GM18907 (cell line): ENCODE data around the gene DIRAS1.
A peak's percentile ranks its signal among the peaks of the same experiment; 100 is the strongest.

Experiments
- ATAC-seq: cut with Tn5 transposase; IDR thresholded peaks from one replicate; pipeline ENCODE4 v1.9.1; 2021; ENCODE audit warnings: mild to moderate bottlenecking, moderate library complexity; ENCODE audit not compliant: unreplicated experiment

The DIRAS1 gene

DNA sequence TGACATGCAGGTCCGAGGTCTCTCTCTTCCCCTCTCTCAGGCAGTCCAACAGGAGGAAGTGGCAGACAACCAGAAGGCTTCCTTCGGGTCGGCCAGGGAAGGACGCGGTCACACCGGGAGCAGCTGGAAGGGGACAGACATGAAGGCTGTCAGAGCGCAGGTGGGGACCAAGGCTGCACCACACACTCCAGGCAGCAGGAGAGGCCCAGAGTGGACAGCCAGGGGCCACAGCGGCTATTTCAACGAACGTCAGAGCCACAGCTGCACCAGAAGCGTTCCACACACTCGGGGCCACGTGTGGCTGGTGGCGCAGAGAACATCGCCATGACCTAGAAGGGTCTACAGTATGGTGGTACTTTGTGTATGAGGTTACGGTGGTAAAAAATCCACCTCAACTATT, 34.6 kb upstream of the DIRAS1 start:
- ATAC-seq: no peak

DNA sequence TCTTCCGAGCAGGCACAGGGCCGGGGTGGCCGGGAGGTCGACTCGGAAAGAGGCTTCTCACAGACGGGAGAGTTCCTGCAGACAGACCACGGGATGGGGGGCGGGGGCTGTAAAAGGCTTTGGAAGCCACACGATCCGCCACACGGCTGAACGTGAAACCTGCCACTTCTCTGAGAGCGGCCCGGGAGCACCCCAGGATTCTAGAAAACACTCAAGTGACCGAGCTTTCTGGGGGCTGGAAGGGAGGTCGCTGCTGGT, 34.2 kb upstream of the DIRAS1 start:
- ATAC-seq: no peak

DNA sequence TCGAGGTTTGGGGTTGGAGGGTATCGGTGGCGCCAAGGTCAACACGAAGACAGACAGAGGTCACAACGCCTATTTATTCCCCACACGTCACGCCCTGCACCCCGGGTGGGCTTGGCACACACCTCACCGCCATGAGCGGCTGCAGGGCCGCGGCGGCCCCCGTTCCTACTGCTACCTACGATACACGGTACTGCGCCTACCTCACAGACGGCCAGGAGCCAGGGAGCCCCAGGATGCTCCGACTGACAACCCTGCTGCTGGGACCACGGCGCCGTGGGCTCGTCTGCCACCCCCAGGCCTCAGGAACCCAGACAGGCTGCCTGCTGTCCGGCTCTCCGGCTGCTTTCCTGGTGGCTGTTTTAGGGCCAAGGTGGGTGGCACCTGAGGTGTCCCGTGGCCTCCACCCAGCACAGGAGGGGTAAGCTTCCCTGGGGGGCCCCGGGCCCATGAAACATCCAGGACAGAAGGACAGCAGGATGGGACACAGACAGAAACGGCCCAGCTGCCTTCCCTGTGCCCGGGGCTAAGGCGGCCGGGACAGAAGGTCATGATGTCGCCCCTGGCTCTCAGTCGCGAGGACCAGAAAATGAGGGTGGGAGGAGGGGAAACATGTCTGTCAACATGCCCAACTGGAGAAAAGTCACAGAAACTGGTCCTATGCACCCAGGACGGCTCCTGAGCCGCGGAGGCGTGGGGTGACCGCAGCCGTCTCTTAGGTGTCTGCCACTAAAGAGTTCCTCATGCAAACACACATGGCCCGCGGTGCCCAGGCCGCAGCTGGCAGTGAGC, 33.7 kb upstream of the DIRAS1 start:
- no peak for ATAC-seq

DNA sequence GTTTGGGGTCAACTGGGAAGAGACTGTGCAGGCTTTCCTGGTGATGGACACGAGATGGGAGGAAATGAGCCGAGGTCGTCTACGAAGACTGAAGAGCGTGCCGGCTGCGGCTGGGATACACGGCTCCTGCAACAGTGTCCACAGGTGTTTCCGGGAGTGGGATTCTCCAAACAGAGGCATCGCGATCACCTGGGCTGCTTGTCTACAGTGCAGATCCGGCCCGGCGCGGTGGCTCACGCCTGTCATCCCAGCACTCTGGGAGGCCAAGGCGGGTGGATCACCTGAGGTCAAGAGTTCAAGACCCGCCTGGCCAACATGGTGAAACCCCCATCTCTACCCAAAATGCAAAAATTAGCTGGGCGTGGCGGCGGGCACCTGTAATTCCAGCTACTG, 30.3 kb upstream of the DIRAS1 start:
- ATAC-seq: no peak

DNA sequence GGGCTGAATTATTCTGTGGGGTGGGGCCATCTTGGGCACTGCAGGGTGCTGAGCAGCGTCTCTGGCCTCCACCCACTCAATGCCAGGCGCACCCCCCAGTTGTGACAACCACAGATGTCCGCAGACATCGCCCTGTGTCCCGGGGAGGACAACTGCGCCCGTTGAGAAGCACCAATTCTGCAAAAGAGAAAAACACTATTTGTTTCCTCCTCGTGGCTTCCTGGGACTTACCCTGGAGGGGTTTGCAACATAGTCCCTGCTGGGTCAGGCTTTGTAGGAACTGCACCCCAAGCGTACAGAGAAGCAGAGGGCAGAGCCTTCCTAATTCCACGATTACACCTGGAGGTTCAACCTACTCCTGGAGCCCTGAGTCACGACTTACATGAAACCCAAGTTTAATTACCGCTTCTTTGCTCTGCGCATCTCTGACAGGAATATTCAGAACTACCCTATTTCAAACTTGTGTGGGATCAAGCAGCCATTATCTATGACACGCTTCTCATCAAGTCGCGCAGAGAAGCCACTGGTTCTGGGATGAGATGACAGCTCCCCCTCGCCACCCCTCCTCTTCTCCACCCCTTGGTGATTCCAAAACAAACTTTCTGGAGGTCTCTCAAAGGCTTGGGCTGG, 29.8 kb upstream of the DIRAS1 start:
- no peak for ATAC-seq

DNA sequence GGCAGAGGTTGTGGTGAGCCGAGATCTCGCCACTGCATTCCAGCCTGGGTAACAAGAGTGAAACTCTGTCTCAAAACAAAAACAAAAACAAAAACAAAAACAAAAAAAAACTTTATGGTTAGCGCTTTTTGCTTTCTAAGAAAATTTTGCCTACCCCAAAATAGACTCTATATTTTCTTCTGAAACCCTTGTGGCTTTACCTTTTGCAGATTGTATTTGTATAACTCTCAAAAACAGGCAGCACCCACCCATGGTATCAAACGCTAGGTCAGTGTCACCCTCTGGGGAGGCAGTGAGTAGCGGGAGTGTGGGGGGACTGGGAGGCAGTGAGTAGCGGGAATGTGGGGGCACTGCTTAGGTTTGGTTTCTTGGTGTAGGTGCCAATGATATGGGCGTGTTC, 26.2 kb upstream of the DIRAS1 start:
- ATAC-seq: no peak

DNA sequence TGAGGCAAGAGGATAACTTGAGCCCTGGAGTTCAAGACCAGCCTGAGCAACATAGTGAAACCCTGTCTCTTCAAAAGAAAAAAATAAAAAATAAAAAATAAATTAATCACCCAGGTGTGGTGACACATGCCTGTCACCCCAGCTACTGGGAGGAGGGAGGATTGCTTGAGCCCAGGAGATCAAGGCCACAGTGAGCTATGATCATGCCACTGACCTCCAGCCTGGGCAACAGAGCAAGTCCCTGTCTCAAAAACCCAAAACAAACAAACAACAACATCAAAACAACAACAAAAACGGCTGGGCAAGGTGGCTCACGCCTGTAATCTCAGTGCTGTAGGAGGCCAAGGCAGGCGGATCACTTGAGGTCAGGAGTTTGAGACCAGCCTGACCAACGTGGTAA, 22.9 kb upstream of the DIRAS1 start:
- no peak for ATAC-seq

DNA sequence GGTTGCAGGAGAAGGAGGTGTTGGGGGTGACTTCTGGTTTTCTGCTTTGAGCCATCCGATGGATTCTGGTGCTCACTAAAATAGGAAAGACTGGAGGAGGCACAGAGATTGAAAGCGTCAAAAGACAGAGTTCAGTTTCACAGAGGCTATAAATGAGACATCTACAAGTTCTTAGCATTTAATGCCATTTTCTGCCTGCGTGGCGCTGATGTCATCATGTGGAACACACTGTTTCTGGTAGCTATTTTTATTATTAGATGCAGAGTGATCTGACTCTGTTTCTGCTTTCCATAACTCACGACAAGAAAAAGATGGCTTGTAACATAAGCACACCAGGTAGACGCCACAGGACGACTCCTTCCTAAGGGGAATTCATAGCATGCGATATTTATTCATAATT, 21.9 kb upstream of the DIRAS1 start:
- no peak for ATAC-seq

DNA sequence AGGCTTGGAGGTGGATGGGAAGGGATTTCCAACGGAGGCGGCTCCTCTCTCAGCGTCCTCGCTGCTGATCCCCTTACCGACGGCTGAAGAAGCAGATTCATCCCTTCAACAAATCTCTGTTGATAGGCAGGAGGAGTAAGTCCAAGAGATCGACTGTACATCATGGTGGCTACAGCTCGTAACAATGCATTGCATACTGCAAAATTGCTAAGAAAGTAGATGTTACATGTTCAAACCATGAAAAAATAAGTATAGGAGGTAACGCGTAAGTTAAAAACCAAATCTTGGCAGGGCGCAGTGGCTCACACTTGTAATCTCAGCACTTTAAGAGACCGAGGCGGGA, 19.1 kb upstream of the DIRAS1 start:
- ATAC-seq: no peak

DNA sequence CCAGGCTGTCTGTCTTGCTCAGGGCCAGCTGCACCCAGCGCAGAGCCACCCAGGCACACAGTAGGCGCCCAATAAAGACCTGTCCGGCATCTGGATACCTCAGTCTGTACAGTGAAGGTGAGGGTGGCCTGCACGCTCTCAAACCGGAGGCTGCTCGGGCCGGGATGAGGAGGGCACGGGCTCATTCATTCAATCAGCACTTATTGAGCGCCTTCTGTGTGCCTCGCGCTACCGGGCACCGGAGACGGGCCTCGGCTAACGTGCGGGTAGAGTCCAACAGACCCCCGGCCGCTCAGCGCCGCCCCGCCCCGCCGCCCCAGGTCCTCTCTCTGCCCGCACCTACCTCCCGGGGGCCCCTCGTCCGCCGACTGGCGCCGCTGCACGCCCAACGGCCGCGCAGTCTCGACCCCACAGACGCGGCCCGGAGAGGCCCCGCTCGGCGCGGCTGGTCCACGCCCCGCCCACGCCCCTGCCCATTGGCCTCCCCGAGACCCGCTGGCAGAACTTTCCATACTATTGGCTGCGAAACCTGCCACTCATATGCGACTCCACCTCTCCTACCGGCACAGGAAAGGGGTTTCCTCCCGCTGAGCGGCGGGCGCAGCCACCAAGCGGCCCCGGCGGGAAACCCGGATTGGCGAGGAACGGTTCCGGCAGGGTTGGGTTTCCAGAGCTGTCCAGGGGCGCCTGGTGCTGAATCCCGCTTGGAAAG, 18.6 kb upstream of the DIRAS1 start, which contains the start of gene SLC39A3:
Gene SLC39A3, minus strand, starts transcription at position 416 of the 712 bp plus-strand sequence. CDS start 2,760 bp downstream, outside the sequence.
- ATAC-seq: peak; percentile 88

DNA sequence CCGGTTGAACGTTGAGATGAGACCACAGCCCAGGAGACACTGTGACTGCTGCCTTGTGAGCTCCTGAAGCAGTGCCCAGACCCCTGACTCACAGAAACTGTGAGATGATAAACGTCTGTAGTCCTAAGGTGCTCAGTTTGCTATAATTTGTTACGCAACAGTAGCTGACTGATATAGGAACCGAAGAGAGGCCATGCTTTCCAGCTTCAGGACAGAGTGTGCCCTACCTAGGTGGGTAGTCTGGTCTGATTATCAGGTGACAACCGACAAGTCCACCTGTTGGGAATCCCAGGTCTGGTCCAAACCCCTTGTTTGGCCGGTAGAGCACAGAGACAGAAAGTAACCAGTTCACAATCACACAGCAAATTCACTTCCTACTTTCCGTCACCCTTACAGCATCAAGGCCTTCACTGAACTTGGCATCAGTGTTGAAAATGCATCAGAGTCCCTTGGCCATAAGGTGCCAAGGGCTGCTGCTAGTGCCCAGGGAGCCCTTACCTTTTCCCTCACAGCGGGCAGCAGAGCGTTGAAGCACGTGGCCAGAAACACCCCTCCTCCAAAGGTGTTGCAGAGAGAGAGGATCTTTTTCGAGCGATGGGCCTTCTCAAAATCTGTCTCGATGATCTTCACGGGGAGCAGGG, 15.5 kb upstream of the DIRAS1 start:
- no peak for ATAC-seq

DNA sequence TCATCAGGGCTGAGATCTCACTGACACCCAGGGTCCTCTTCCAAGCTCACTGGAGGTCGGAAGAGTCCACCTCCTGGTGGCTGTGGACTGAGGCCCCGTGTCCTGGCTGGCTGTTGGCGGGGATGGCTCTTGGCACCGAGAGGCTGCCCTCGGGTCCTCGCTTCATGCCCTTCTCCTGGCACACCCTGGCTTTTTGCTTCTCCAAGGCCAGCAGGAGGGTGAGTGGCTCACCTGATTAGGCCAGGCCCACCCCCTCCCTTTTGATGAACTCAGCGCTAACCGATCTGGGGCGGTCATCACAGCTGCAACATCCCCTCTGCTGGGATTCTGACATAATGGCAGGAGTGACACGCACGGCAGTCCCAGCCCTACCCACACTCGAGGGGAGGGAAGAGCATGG, 14.2 kb upstream of the DIRAS1 start:
- no peak for ATAC-seq

DNA sequence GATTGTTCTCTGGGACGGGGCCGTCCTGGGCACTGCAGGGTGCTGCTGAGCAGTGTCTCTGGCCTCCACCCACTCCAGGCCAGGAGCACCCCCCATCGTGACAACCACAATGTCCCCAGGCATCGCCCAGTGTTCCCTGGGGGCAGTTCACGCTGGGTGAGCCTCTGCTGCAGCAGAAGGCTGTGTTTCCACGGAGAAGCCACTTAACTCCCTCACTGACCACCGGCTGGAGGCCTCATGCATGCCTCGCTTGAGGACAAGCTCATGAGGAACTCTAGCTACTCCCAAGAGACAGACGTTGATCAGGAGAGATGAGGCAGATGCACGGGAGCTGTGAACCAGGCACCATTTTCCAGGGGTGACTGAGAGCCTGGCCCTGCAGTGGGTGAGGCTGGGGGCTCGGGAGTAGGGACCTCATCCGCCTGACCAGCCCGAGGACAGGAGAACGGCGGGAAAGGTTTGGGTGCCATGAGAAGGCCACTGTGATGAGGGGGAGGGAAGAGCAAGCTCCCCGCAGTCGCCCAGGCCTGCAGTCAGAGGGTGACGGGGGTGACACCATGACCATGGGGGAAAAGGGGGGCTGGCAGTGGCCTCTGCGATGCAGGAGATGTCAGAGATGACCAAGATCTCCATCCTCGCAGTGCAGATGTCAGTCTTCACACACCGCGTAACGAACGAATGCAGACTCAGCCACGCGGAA, 13.6 kb upstream of the DIRAS1 start:
- ATAC-seq: no peak

DNA sequence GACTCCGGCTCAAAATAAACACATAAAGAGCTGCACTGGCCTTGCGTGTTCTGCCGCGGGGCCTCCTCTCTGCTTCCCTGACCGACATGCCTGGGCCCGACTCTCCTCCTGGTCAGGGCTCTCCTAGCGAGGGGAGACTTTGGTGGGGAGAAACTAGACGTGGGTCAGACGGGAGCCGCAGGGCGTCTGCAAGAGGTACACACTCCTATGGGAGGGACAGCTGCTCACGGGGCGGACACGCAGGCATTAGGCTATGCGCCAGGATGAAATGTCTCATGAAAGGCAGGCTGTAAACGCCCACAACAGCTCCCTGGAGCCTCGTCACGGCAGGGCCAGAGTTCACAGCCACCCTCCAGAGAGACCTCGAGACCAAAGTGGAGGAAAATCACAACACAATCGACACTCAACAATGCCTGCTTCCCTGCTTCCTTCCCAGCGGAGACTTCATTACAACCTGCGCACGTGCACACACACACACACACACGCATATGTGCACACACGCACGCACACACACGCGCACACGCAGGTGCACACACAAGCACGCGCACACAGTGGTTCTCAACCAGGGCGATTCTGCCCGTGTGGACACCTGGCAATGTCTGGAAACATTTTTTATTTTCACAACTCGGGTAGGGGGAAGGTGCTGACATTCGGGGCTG, 12.9 kb upstream of the DIRAS1 start:
- no peak for ATAC-seq

DNA sequence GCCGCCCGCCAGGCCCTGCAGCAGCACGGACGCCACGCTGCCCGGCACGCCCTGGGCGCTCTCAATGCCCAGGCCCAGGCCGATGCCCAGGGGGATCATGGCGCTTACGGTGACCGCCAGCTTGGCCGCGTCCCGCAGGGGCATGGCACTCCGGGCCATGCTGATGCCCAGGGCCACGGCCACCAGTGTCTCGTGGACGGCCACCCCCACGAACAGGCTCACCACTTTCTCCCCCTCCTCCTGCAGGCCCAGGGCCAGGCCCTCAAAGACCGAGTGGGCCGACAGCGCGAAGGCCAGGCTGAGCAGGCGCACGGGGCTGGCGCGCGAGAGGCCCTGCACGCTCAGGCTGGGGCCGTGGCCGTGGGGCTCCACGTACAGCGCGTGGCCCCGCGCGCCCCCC, 11.7 kb upstream of the DIRAS1 start:
- ATAC-seq: no peak

DNA sequence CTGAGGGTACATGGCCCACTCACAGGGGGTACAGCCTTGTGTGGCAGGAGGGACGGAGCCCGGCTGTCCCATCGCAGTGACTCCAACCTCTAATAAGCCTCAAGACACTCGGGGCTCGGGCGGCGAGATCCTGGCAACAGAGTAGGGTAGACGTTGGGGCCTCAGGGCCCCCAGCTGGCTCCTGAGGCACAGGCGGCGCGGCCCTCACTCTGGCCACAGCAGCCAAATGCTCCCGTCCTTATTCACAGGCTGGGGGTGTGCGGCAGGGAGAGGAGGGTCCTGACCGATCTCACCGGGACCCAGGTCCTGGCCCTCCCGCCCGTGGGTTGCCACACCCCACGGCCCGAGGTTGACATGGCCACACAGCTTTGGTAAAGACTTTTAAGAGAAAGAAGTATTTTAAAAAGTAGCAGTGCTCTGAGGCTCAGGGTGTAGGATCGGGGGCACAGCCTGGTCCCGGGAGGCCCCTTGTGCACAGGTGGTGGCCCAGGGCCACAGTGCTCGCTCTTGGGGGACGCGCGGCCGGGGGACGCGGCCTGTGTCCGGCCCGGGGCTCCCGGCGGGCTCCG, 11.1 kb upstream of the DIRAS1 start:
- no peak for ATAC-seq

DNA sequence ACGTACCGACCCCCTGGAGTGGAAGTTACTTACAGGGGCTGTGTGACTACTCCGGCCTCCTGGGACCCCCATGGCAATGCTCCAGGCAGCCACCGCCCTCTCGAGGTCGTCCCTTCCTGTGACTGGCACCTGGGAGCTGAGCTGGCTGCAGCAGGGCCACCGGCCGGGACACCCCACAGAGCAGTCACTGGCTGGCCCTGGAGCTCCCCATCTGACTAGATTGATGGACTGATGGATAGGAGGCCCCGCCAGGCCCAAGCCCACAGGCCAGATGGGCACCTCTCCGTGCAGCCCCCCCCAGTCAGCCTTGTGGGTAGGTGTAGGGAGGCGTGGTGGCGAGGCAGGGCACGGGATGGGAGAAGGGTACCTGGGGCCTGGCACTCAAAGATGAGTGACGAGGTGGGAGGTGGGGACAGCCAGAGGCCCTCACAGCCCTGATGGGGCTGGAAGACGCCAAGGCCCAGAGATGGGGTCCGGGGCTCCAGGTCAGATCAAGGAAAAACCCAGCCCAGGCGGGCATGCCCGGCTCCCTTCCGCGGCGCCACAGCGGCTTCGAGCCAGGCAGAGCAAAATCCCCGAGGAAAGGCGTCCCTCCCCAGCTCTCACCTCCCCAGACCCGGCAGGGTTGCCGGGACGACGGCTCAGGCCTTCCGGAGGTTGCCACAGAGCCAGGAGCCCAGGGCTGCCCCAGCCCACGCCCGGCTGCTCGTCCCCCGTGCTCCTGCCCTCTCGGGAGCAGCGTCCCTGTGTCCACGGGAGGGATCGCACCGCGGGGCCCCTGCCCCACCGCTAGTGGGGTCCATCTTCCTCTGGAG, 10.2 kb upstream of the DIRAS1 start:
- no peak for ATAC-seq

DNA sequence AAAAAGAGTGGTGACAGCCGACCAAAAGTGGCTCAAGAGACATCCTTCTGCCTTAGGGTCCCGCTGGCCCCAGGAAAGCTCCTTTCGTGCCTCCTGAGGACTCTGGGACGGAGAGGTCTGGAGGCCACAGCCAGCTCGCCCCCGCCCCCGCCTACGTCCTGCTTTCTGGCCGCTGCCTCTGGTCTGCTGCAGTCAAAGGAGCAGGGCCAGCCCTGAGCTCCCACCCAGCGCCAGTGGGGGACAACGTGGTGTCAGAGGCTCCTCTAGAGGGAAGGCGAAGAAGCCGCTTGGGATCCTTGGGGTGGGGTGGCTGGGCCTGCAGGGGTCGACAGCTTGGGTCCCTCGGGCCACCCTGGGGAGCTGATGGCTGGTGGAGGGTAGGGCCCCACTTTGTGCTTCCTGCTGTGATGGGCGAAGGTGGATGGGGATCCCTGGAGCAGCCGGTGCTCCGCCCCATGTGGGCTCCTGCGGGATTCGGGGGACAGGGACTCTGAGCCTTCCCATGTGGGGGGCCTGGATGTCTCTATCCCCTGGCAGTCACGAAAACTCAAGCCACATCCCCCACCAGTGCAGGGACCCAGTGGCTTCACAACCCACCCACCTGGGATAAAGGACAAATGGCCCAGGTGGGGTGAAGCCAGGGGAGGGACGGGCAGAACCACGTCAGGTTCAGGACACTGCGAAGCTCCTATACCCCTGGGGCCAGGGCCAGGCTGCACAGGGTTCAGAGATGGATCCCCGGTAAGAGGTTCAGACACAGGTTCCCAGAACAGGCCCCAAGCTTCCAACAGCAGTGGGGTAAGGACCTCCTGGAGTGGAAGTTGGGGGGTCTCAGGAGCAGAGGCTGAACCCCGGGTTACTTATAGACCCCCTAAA, 9.0 kb upstream of the DIRAS1 start:
- ATAC-seq: no peak
